Amniotic stem cell (primary cell): ENCODE data around the gene CYREN.

Experiments
- DNase-seq: peaks from one replicate; lab custom pipeline; 2025; lab: John Stamatoyannopoulos, UW

Gene CYREN

GRCh38 chr7:135197343-135197742 is 26.8 kb upstream of the CYREN start:
- DNase-seq, result no peak

DNA sequence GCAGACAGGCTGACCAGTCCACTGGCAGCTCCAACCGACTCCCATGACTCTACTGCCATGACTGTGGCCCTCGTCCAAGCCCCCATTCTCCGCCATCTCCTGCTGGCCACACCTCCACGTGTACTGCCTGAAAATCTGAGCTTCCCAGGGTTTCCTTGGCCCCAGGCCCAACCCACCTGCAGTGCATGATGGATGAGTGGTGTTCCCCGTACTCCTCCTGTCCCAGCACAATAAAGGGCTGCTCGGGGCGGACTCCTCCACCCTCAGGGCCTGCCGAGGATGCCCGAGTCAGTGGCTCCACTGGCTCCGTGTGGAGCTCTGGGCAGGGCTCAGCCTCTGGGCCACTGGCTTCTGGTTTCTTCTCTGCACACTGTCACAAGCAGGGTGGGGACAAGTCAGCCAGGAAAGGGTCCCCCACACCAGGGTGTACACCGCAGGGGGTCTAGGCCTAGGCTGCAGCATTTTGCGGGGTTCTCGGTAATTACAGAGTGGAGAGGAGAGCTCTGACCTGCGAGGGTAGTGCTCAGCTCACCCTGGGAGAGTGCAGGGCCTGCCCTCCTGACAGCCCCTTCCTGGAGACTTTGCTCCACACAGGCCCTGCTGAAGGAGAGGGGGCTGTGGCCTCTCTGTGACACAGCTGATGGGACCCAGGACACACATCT is 25.6 kb upstream of the CYREN start:
- DNase-seq, result no peak

DNA sequence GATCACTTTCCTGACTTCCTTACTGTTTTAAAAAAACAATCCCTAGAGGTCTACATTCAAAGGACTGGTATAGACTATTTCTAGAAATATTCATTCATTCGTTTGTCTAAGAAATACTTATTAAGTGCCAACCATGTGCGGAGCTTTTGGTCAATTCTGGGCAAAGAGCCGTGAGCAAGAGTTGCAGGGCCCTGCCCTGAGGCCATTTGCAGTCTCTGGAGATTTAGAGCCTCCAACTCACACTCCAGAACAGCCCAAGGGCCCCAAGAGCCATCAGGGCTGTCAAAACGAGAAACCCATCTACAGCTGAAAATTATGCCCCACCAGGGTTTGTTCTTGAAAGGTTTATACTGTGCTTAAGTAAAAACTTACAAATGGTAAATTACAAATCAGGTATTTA is 24.6 kb upstream of the CYREN start:
- DNase-seq, result no peak

- DNase-seq, result no peak
Observed at GRCh38 chr7:135194494-135195095, 24.1 kb upstream of the CYREN start.

DNA sequence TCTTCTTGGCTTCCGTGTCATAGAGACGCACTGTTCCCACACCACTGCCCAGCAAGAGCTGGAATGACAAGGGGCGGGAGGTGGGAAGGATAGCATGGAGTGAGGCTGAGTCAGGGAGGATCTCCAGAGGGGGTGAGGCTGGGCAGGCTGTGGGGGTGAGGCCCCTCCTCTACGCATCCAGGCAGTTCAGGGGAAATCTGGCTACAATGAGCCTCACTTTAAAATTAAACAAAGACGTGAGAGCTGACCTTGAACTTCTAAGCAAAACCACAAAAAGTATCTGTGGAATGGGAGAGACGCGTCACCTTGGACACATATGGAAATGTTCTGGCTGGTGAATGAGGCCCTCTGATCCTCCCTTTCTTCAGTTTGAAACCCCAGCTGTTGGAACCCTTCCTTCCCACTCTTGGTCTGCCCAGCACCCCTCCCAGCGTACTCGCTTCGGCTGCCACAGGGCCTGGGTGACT is 23.1 kb upstream of the CYREN start:
- peak; percentile 25 for DNase-seq

- DNase-seq, result no peak
Observed at GRCh38 chr7:135192914-135193536, 22.5 kb upstream of the CYREN start.

- no peak for DNase-seq
Observed at GRCh38 chr7:135190703-135191102, 20.2 kb upstream of the CYREN start.

DNA sequence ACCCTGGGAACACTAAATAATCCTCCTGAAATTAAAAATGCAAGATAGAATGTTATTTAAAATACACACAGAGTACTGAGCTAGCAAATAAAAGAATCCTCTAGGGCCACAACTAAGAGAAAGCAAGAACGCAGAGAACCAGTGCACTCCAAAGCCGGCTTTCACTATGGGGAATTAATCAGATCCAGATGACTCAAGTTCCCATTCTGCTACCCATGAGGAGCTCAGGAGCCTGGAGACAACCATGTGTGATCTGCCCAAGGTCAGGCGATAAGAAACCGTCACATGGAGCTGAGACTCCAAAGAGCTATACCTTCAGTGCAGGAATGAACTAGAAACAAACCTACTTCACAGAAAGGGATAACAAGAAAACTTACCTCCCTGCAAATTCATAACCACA is 19.5 kb upstream of the CYREN start:
- no peak for DNase-seq

- DNase-seq, result no peak
Observed at GRCh38 chr7:135189221-135189662, 18.7 kb upstream of the CYREN start.

GRCh38 chr7:135188298-135188984 is 17.9 kb upstream of the CYREN start:
- no peak for DNase-seq

DNA sequence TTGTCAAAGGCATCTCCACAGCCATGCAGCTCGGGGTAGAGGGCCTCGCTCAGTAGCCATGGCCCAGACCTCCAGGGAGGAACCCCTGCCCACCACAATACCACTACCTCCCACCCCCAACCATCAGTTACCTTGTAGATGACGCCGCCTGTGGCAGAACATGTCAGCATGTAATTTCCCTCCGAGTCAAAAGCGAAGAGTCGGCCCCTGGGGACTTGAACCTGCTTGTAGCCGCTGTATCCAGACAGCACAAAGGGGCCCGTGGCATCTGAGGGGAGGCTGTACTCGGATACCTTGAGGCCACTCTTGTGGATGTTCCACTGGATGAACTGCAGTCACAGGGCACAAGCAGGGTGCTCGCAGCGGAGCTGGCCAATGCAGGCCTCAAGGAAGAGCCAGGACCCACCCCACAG is 16.3 kb upstream of the CYREN start:
- DNase-seq, result no peak

GRCh38 chr7:135186261-135186540 is 15.7 kb upstream of the CYREN start:
- no peak for DNase-seq

DNA sequence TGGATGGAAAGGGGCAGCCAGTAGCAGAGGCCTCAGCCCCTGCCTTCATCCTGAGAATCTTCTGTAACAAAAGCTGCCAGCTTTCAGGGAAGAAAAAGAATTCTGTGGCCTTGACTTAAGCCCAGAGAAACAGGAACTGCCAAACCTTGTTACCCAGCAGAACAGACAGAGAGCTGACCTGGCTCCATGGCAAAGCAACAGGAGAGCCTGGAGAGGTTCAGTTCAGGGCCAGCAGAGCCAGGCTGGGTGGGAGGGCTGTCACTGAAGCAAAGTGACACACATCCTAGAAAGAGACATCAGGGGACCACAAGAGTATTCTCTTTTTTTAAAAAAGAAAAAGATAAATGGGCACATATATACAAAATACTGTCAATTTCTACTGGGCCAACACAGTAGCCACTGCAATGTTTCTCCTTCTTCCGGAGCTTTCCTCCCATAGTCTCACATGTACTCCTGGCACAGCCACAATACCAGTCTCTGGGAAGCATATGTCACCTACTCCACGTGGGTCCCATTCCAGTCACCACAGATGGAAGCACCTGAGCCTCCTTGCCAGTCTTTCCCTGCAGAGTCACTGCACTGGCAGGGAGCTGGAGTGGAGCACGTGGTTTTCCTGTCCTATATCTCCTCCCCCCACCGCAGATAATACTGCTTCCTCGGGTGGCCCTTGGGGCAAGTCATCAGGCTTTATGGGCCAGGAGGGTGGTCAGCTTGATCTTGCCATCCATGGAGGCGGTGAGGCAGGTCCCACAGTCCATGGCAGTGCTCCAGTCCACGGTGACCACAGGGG is 15.2 kb upstream of the CYREN start:
- DNase-seq, result no peak

DNA sequence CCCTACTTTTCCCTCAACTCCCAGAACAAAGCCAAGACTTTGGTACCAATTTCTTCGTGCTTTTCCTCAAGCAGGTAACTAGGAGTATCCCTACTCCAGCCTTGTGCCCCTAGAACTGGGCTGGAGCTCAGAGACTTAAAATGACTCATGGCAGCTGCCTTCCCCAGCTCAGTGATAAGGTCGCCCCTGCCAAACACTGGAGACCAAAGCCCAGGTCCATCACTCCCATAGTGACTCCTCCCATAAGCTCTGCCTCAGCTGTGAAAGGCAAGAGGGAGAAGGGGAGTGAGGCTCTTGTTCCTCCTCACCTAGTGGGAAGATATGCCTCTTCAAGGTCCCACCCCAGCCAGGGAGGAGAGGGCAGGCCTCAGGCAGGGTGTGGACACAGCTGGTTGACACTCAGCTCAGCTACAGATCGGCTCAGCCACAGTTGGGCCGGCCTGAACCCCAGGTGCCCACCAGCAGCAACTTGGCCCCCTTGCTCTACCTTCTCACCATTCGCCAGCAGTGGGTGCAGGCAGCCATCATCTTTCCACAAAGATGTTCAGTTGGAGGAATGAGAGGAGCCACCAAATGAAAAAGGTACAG is 13.8 kb upstream of the CYREN start:
- no peak for DNase-seq

DNA sequence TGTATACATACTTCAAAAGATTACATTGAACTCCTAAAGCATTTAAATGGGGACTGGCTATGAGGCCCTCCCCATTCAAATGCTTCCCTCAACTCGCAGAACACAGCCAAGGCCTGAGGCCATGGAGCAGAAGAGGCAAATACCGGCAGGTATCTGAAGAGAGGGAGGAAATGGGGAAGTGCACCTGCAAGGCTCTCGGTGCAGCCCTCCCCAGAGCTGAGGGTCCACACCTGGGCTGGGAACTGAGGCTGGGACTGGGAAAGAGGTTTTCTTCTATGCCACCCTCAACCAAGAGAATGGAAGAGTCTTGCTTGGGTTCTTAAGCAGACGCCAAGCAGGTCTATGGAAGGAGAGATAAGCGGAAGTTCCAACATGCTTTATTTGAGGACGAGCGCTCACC is 13.0 kb upstream of the CYREN start:
- no peak for DNase-seq

DNA sequence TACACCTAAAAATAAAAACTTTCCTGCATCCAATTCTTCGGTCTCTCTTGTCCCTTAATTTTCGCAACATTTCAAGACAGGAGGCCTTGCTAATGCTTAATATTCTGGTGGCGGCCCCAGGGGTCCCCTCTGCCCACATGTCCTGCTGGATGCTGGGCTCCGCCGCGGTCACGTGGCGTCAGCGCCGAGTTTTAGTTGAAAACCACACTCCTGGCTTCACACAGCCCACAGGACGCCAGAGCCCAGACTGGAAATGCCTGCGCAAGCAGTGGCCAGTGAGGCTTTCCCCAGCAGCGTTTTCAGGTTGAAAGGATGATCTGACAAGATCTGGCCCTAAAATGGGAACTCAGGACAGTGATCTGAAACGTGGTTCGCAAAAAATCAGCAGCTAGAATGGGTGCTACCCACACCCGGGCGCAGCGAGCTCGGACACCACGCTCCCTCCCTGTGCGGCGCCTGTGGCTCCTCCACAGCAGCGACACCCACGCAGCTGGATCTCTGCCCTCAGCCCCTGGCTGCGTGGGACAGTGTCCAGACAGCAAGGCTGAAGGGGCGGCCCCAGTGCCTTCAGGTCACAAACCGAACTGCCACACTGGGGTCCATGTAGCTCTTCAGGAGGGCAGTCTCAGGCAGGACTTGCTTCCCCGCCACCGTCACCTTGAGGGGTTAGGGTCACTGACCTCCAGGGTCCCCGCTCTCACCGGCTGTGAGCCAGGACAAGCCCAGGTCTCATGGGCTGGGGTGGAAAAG is 11.6 kb upstream of the CYREN start:
- no peak for DNase-seq

- no peak for DNase-seq
Observed at GRCh38 chr7:135181261-135181928, 10.9 kb upstream of the CYREN start.

DNA sequence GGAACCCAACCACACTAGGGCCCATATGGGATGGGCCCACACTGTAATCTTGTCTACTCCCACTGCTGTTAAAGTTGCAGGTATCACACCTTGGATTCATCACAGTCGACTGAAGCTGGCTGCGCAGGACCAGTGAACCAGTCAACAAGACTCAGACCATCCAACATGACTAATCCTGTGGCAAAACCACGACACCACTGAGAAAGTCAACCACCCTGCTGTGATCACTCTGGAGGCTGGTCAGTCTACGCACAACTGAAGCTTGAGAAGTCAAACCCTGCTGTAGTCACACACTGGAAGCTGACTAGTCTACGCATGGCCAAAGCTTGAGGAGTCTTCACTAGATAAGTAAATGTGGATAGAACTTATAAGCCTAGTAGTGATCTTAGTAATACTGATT is 9.6 kb upstream of the CYREN start:
- no peak for DNase-seq

- DNase-seq, result no peak
Observed at GRCh38 chr7:135179321-135179925, 8.9 kb upstream of the CYREN start.

- DNase-seq, result no peak
Observed at GRCh38 chr7:135178364-135178763, 7.9 kb upstream of the CYREN start.
